HG03571 (cell line): ENCODE measurements around the gene ACAD10.
"Not testable (repeated sequence)": the region's sequence is repeated elsewhere in the genome, so short reads cannot be mapped to it uniquely, and the experiment has no call there.

Experiments used
- ATAC-seq: cut with Tn5 transposase; IDR thresholded peaks from one replicate; pipeline ENCODE4 v1.9.1; 2021; ENCODE audit not compliant: unreplicated experiment

The ACAD10 gene

DNA sequence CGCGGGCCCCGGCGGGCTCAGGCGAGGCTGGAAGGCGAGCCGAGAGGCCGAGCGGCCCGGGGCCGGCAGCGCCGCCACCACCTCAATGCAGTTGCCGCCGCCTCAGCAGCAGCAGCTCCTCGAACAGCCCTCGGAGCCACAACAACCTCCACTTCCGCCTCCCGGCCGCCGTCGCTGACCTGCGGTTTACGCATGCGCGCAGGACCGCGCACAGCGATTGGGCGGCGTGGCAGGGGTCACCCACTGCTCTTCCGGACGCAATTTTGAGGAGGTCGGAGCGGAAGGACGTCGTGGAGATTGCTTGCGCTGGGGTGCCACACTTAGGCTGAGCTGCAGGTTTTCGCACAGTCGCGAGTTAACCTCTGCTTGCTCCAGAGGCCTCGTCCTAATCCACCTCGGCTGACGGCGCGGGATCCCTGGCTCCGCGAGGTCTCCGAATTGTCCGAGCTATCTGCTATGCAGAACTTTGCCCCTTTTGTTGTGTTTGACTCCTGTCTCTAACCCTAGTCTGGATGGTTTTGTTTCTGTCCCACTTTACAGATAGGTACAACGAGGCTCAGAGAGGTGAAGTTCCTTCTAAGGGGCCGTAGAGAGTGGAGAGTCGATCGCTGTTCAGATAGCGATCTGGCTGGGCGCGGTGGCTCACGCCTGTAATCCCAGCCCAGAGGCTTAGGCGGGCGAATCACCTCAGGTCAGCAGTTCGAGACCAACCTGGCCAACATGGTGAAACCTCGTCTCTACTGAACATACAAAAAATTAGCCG lies at the start of gene ACAD10, which contains the start of gene BRAP:
TSS of gene ACAD10 (plus strand) at position 243 of the 763 bp plus-strand sequence. CDS start 6,657 bp downstream, outside the sequence.
TSS of gene BRAP (minus strand) at position 146 of the 763 bp plus-strand sequence. CDS start 164 bp downstream, outside the sequence.
- ATAC-seq = peak; percentile 82

- ATAC-seq = no peak
Measured at GRCh38 chr12:111636209-111636945, 49.5 kb upstream of the ACAD10 start.

- ATAC-seq = no peak
Measured at GRCh38 chr12:111638556-111638955, 47.3 kb upstream of the ACAD10 start.

GRCh38 chr12:111640506-111640905 lies 45.3 kb upstream of the ACAD10 start:
- no peak for ATAC-seq

GRCh38 chr12:111642681-111643426 lies 43.0 kb upstream of the ACAD10 start:
- ATAC-seq = no peak

DNA sequence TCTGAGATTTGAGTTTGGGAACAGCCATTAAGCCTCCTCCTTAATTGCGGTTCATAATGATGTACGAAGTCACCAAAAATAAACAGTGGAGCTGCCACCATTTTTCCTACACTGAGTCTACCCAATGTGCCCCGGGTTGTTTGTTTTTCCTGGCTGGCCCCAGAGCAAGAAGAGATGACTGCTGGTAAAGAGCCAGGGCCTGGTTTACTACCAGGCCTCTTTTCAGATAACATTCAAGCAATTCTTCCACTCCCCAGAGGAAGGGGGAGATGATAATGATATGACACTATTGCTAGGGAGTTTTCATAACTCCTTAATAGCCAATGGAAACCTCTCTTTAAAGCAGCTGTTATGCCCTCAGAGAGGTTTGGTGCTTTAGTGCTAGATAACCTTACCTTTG lies 42.4 kb upstream of the ACAD10 start:
- no peak for ATAC-seq

- ATAC-seq = no peak
Measured at GRCh38 chr12:111645433-111645832, 40.4 kb upstream of the ACAD10 start.

DNA sequence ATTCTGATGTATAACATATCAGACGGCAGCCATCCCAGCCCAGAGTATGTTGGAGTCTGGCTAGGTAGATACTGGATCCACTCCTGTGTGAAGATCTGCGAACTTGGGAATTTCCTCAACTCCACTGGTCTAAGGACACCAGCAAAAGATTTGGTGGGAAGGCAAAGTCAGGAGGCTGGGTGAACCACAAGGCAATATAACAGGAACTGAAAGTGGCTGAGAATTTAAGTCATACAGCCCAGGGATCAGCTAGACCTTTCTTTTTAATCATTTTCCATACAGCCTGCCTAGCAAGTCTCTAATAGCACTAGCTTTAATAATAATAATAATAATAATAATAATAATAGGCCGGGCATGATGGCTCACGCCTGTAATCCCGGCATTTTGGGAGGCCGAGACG lies 34.9 kb upstream of the ACAD10 start:
- ATAC-seq = no peak

- not testable (repeated sequence) for ATAC-seq
Measured at GRCh38 chr12:111652530-111652929, 33.3 kb upstream of the ACAD10 start.

DNA sequence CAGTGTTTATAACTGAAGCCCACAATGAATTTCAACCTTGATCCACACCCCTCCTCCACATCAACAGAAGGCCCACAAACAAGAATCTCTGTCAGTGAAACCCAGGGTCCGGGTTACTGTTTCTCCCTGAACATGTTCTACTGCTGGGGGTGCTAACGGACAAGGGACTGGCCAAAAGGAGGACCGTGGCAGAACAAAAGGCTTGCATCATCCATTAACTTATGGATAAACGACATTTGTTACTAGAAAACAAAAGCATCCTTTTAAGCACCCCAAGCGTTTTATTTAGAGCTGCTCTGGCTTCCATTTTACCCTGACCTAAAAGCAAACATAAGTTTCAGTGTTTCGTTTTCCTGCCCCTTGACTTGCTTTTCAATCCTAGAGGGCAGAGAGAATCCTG lies 32.3 kb upstream of the ACAD10 start:
- no peak for ATAC-seq

- ATAC-seq = no peak
Measured at GRCh38 chr12:111655356-111655755, 30.5 kb upstream of the ACAD10 start.

- ATAC-seq = no peak
Measured at GRCh38 chr12:111656016-111656415, 29.8 kb upstream of the ACAD10 start.

DNA sequence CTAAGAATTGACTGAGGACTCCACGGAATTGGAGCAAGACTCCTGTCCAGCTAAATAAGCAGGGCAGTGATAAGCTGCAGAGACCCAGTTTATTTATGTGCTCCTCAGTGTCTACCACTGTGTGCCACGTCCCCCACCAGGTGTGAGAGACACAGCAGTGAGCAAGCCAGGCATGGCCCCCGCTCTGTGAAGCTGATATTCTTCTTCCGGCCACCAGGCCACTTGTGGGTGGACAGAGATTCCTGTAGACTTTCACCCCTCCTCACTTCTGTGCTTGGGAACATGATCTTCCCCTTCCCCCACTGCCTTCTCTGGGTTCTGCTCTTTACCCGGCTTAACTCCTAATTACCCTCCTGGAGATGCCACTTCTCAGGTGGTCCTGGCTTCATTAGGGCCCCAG lies 21.4 kb upstream of the ACAD10 start:
- no peak for ATAC-seq

GRCh38 chr12:111664961-111665865 lies 20.6 kb upstream of the ACAD10 start:
- no peak for ATAC-seq

GRCh38 chr12:111672822-111673381 lies 13.0 kb upstream of the ACAD10 start:
- no peak for ATAC-seq

- no peak for ATAC-seq
Measured at GRCh38 chr12:111673503-111673902, 12.3 kb upstream of the ACAD10 start.

- ATAC-seq = no peak
Measured at GRCh38 chr12:111677186-111677585, 8.7 kb upstream of the ACAD10 start.

DNA sequence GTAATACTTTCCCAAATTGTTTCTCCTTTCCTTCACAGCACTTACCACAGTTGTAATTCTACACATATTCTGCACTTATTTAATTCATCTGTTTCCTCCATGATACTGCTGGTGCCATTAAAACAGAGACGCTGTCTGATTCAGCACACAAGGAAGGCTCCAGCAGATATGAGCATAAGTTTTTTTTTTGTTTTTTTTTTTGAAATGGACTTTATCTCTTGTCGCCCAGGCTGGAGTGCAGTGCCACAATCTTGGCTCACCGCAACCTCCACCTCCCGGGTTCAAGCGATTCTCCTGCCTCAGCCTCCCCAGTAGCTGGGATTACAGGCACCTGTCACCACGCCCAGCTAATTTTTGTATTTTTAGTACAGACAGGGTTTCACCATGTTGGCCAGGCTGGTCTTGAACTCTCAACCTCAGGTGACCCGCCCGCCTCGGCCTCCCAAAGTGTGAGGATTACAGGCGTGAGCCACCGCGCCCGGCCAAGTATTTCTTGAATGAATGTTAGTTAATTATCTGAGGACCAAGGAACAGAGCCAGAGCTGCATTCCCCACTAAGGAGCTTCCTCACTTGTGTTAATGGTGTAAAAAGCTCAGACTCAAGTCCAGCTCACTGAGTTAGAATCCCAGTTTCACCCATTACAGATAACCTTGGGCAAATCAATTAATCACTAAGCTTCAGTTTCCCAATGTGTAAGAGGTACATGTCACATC lies 1.2 kb upstream of the ACAD10 start:
- ATAC-seq = not testable (repeated sequence)

DNA sequence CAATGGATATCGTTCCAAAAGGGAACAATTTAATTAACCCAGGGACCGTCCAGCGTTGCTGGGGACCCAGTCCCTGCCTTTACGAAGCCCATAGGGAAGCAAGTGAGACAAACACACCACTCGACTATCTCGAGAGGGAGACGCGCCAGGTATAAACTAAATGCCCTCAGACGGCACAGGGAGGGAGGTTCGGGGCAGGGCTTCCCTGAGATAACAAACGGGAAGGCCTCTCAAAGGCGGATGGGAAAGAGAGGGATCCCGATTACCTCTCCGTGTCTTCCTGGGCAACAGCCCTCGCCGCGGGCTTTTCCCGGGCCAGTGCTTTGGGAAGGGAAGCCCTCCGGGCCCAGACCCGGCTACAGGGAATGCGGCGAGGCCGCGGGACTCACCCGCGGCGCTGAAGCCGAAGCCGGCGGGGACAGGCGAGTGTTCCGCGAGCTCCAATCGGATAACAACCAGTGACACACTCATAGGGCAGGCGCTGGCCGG lies 487 bp upstream of the ACAD10 start:
- peak; percentile 8 for ATAC-seq
